ENCODE results near the gene LRRK1.
"Not testable (repeated sequence)": the region's sequence is repeated elsewhere in the genome, so short reads cannot be mapped to it uniquely, and the experiment has no call there.

Gene LRRK1

GRCh38 chr15:101085311-101085700 is 166.1 kb downstream of the LRRK1 start:
- no peak for DNase-seq

GRCh38 chr15:101086394-101087171 is 167.4 kb downstream of the LRRK1 start:
- DNase-seq = no peak

DNA sequence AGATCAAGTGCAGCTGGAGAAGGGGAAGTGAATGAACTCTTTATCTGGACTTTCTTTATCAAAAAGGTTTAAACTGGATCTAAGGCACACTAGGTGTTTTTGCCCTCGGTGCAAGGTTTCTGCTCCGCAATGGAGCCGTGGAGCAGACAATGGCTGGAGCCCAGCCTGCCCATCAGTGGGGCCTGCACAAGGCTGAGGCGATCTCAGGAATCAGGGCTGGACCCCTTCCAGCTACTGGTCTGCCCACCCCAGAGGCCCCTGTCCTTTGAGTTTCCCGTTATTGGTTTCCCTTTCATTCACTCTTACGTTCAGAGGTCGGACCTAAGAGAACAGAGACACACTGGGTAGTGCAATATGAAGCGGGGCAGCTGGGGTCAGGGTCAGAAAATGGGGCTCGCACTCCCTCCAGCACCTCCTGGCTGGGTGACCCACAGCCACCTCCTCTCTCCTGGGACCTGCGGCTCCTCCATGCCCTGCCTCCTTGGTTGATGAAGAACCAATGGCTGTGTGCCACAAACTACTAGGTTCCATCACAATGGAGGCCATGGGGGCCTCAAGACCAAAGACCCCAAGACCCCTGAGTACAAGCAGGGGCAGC is 168.1 kb downstream of the LRRK1 start:
- no peak for DNase-seq

GRCh38 chr15:101088271-101088670 is 169.1 kb downstream of the LRRK1 start:
- DNase-seq = no peak

DNA sequence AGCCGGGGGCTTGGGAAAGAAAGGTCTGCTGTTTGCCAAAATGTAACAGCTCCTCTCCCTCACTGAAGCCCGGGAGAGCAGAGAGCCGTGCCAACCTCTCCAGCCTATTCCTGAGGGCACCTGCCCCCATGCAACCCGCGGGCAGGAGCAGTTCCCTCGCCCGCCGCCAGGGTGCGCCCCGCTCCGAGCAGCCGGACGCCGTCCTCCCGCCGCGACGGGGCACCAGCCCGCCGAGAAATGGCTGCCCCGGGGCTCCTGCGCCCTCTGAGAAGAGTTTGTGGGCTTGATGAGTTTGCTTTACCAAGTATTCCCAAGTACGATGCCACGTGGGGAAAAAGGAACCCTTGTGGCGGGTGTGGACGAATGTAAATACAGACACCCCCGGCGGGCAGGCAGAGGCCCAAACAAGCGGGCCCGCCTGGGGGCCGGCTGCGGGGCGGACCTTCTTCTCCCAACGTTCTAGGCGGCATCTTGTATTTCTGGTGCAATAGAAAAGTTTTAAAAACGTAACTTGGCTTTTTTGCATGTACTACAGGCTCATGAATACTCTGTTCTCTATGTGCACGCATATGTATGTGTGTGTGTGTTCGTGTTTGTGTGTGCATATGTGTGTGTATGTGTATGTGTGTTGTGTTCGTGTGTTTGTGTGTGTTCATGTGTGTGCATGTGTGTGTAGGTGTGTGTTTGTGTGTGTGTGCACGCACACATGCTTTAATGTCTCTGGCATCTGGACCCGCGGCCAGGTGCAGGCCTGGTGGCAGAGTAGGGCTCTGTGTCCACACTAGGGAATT is 169.8 kb downstream of the LRRK1 start:
- DNase-seq = peak; percentile 66

DNA sequence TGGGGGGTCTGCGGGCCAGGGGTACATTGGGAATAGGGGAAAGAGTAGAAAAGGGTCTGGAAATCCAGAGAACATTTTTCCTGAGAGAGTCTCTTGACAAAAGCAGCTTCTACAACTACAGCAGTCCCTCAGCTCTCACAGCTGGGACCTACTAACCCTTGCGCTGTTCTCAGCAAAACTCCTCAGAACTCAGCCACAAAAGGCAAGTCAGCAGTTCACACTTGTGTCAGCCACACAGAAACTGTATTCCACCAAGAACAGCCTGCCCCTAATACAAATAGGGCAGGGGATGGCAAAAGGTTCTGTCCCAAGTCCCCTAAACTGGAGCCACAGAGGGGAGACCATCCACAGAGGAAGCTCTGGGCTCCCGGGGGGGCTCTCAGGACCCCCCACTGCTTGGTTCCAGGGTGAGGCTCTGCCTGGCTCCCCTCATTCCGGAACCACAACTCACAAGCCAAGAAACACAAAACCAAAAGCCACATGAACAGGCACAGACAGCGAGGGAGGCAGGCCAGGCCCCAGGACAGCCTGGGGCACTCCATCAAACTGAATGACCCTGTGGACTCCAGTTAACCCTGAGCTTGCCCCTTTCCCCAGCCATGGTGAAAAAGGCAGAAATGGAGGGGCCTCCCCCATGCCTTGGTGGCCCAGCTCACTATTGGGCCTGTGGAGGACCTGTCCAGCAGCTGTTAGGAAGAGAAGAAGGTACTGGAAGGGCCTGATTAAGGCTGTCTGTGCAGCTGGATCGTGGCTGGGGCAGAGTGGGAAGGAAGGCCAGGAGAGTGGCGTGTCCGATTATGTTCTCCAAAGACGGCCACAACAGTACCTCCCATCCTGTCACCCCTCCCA is 170.6 kb downstream of the LRRK1 start:
- DNase-seq = no peak

DNA sequence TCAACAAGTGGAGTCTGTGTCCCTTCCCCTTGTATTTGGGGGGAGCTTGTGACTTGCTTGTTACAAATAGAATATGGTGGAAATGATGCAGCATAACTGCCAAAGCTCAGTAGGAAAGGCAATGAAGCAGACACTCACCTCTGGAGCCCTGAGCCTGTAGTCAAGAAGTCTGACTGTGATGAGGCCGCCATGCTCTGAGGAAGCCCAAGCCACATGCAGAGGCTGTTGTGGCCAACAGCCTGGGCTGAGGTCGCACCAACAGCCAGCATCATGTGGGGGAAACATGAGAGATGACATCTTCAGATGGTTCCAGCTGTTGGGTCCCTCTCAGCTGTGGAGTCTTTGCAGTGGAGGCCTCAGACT is 171.3 kb downstream of the LRRK1 start:
- DNase-seq = no peak

DNA sequence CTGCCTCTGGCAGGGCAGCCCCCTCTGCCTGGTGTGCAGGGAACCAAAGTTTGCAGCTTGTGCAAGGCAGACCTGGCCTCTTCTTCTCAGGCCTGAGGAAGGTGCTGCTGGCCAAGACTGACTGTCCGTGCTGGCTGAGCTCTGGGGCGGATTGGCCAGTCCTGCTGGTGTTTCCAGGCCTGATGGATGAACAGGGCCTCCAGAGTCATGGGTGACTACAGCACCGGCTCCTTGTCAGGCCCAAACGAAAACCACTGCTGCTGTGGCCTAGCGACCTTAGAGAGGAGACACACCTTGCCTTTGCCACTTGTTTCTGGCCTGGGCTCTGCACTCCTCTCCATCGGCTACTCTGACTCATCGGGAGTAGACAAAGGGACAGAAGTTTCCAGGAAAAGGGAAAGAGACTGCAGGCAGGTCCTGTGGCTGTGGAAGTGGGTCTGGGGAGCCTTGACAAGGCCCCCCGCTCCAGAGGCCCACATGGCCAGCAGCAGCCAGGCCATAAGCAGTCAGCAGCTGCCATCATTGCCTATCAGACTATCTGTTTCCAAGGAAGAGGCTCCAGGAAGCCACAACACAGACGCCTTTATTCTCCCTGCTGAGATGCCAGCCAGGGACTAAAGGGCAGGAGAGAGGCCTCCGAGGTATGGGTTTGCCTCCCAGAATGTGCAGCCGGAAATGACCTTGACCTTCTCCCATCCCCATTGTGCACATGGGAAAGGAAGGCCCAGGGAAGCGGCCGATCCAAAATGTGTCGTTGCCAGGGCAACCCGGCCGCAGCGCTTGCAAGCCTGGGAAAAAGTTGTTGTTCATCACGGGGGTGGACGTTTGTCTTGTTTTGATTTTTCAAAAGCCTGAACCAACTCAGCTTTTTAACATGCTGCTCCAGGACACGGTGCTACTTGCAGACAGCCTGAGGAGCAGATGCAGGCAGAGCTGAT is 172.2 kb downstream of the LRRK1 start:
- no peak for DNase-seq

GRCh38 chr15:101092156-101092866 is 173.2 kb downstream of the LRRK1 start:
- DNase-seq = no peak

- DNase-seq = no peak
Observed at GRCh38 chr15:101092867-101093202, 173.7 kb downstream of the LRRK1 start.

- DNase-seq = no peak
Observed at GRCh38 chr15:101093958-101094357, 174.8 kb downstream of the LRRK1 start.

DNA sequence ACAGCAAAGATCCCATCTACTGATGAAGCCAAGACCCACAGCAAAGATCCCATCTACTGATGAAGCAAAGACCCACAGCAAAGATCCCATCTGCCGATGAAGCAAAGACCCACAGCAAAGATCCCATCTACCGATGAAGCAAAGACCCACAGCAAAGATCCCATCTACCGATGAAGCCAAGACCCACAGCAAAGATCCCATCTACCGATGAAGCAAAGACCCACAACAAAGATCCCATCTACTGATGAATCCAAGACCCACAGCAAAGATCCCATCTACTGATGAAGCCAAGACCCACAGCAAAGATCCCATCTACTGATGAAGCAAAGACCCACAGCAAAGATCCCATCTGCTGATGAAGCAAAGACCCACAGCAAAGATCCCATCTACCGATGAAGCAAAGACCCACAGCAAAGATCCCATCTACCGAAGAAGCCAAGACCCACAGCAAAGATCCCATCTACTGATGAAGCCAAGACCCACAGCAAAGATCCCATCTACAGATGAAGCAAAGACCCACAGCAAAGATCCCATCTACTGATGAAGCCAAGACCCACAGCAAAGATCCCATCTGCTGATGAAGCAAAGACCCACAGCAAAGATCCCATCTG is 176.7 kb downstream of the LRRK1 start:
- DNase-seq = not testable (repeated sequence)

DNA sequence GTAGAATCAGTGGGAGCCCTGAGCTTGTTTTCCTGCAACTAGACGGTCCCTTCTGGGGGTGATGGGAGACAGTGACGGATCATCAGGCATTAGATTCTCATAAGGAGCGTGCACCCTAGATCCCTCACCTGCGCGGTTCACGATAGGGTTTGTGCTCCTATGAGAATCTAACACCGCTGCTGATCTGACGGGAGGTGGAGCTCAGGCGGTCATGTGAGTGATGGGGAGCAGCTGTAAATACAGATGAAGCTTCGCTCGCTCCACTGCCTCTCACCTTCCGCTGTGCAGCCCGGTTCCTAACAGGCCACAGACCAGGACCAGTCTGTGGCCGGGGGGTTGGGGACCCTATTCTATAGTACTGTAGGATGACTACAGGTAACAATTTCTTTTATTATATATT is 178.0 kb downstream of the LRRK1 start:
- DNase-seq = no peak

- no peak for DNase-seq
Observed at GRCh38 chr15:101099183-101099582, 180.0 kb downstream of the LRRK1 start.

DNA sequence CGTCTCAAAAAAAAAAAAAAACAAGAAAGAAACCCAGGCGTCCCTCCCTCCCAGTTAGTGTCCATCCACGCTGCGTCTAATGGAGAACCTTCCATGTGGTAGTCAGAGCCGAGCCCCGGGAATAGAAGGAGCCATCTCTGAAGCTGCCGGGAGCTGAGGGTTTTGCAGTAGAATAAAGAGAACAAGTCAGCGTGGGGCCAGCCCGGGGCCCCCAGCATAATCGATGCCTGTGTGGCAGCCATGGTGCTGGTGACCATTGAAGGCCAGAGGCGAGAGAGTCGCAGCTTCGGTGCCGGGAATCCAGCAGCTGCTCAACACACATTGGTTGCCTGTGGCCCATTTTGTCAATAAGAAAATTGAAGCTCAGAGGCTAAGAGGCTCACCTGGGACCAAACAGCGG is 181.0 kb downstream of the LRRK1 start:
- DNase-seq = no peak

GRCh38 chr15:101100593-101101442 is 181.7 kb downstream of the LRRK1 start:
- no peak for DNase-seq

DNA sequence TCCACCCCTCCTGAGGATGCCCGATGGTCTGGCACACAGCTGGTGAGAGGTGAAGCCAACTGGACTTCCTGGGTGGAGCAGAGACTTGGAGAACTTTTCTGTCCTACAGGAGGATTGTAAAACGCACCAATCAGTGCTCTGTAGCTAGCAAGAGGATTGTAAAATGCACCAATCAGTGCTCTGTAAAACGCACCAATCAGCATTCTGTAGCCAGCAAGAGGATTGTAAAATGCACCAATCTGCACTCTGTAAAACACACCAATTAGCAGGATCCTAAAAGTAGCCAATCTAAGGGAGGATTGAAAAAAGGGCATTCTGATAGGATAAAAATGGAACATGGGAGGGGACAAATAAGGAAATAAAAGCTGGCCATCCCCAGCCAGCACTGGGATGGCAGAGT is 182.5 kb downstream of the LRRK1 start:
- no peak for DNase-seq

GRCh38 chr15:101102746-101103145 is 183.6 kb downstream of the LRRK1 start:
- DNase-seq = no peak

- no peak for DNase-seq
Observed at GRCh38 chr15:101103598-101103997, 184.4 kb downstream of the LRRK1 start.

DNA sequence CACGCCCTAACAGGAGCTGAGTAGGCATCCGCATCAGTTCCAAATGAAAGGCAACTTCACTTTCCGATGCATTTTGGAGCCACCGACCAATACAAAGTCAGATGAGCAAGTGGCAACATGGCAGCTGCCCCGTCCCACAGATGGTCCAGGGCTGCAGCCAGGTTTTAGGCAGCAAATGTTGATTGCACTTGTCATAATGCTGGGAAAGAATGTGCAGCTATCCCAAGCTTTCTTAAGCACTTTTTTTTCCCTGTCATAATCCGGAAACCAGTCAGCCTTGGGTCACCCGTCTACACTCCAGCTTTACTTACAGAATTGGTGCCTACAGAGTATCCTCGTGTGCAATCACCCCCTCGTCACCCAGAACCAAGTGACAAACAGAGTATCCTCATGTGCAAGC is 185.0 kb downstream of the LRRK1 start:
- DNase-seq = no peak

Data from 8988T (cell line).